Stimulated activated naive CD8-positive, alpha-beta T cell treated with anti-CD3 and anti-CD28 coated beads, Interleukin-15, Interleukin-2, amounts not matched to agents 100 ng/mL and 50 ng/mL, for 24 hours (primary cell): ENCODE measurements around the gene ZBTB12.
"Not testable (repeated sequence)": the region's sequence is repeated elsewhere in the genome, so short reads cannot be mapped to it uniquely, and the experiment has no call there.

ENCODE experiments used
- H3K27ac Mint-ChIP-seq: one replicate; pipeline ENCODE4 v1.8.0; 2021; ENCODE audit warnings: mild to moderate bottlenecking, mixed read lengths
- H3K27me3 Mint-ChIP-seq: one replicate; pipeline ENCODE4 v1.8.0; 2021; ENCODE audit warnings: mixed read lengths
- H3K36me3 Mint-ChIP-seq: one replicate; pipeline ENCODE4 v1.8.0; 2021; ENCODE audit warnings: low read depth, mixed read lengths
- H3K4me1 Mint-ChIP-seq: one replicate; pipeline ENCODE4 v1.8.0; 2021; ENCODE audit warnings: low read depth, mixed read lengths
- H3K4me3 Mint-ChIP-seq: one replicate; pipeline ENCODE4 v1.8.0; 2021; ENCODE audit warnings: mild to moderate bottlenecking, mixed read lengths
- H3K9me3 Mint-ChIP-seq: one replicate; pipeline ENCODE4 v1.8.0; 2021; ENCODE audit warnings: mixed read lengths

The ZBTB12 gene

DNA sequence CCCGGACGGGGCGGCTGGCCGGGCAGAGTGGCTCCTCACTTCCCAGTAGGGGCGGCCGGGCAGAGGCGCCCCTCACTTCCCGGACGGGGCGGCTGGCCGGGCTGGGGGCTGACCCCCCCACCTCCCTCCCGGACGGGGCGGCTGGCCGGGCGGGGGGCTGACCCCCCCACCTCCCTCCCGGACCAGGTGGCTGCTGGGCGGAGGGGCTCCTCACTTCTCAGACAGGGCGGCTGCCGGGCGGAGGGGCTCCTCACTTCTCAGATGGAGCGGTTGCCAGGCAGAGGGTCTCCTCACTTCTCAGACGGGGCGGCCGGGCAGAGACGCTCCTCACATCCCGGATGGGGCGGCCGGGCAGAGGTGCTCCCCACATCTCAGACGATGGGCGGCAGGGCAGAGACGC, 30.3 kb upstream of the ZBTB12 start:
- H3K4me3 Mint-ChIP-seq, H3K4me1 Mint-ChIP-seq: not testable (repeated sequence)

DNA sequence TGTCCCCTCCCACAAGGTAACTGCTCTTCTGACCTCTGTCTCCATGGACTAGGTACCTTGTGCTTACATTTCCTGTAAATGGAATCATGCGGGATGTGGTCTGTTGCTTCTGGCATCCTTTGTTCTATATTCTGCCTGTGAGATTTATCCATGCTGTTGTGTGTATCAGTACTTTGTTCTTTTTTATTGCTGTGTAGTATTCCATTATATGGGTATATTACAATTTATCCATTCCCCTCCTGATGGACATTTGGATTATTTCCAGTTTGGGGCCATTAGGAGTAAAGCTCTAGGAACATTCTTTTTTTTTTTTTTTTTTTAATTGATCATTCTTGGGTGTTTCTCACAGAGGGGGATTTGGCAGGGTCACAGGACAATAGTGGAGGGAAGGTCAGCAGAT, 29.1 kb upstream of the ZBTB12 start:
- Mint-ChIP-seq H3K4me3 (no peak overlapping the region), H3K27ac (no peak overlapping the region), H3K36me3 (no peaks in the 10 kb centered on the region), H3K4me1 (no peaks in the 10 kb centered on the region), H3K9me3 (no peaks in the 10 kb centered on the region), H3K27me3 (peaks cover 2% of the 10 kb centered on the region)

More for the DNA sequence above, 30.3 kb upstream of the ZBTB12 start:
- H3K27me3 Mint-ChIP-seq, H3K27ac Mint-ChIP-seq, H3K36me3 Mint-ChIP-seq, H3K9me3 Mint-ChIP-seq: not testable (repeated sequence)

DNA sequence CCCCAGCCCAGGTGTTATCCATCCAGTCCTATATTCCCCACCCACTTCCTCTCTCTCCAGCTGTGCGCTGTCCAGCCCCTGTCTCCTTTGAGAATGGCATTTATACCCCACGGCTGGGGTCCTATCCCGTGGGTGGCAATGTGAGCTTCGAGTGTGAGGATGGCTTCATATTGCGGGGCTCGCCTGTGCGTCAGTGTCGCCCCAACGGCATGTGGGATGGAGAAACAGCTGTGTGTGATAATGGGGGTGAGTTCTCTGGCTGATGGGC, 26.7 kb upstream of the ZBTB12 start:
- Mint-ChIP-seq H3K4me3 (no peak overlapping the region), H3K27ac (no peak overlapping the region), H3K27me3 (peaks cover 2% of the 10 kb centered on the region), H3K9me3 (no peaks in the 10 kb centered on the region), H3K36me3 (no peaks in the 10 kb centered on the region), H3K4me1 (no peaks in the 10 kb centered on the region)

DNA sequence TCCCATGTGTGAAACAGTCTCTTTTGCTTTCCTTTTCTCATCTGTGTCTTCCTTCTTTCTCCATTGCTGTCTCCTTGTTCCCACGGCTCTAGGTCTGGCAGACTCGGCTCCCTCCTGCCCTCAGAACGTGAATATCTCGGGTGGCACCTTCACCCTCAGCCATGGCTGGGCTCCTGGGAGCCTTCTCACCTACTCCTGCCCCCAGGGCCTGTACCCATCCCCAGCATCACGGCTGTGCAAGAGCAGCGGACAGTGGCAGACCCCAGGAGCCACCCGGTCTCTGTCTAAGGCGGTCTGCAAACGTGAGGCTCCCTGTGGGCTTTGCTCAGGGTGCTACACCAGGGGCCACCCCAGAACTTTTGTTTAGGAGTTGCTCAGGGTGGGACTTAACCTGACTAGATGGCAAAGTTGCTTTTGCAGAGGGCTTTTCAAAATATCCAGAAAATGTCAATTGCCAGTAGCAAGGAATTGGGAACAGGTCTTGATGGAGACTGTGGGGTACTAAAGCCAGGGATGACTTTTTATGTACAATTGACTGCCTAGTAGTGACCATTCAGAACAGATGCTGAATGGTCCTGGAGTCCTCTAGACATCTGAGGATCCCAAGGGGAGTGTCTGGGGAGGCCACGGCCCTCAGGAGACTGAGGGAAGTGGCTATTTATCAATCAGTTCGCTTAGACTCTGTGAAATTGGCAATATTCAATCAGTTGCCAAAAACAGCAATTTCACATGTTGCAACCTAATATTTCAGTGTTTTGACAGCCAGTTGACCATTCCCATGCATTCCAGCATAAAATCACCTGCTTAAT, 26.2 kb upstream of the ZBTB12 start:
- no peaks in the 10 kb centered on the region for H3K36me3 Mint-ChIP-seq
- H3K4me1 Mint-ChIP-seq: no peaks in the 10 kb centered on the region
- H3K4me3 Mint-ChIP-seq: no peak overlapping the region
- no peaks in the 10 kb centered on the region for H3K9me3 Mint-ChIP-seq
- peaks cover 2% of the 10 kb centered on the region for H3K27me3 Mint-ChIP-seq
- H3K27ac Mint-ChIP-seq: no peak overlapping the region

DNA sequence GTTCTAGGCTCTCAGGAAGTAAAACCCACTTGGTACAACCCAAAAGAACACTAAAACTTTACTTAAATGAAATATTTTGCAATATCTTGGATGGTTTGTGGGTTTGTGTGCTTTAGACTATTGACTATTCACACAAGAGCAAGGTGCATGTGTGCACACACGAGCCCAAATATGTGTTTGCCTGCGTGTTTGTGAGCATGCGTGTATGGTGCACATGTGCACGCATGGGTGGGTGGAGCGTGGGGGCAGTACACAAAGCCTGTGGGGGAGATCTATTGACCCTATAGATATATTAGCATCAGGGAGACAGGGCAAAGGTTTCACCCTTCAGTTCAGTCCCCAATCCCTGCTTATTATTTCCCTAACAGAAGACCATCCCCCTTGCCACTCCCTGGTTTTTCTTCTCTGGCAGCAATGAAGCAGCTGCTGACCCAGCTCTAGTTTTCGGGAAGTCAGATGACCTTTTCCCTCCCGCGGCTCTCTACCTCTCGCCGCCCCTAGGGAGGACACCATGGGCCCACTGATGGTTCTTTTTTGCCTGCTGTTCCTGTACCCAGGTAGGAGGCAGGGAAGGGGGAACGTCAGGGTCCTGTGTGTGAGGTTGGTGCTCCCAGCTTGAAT, 25.5 kb upstream of the ZBTB12 start, which contains the start of gene C2:
TSS of gene C2 (plus strand) at position 476 of the 621 bp plus-strand sequence. CDS start at position 512, 36 bp downstream.
- H3K9me3 Mint-ChIP-seq: no peaks in the 10 kb centered on the region
- no peak within 1 kb of the TSS for H3K4me3 Mint-ChIP-seq
- no peak within 1 kb of the TSS for H3K27ac Mint-ChIP-seq
- H3K36me3 Mint-ChIP-seq: no peaks in the 10 kb centered on the region
- peaks cover 2% of the 10 kb centered on the region for H3K27me3 Mint-ChIP-seq
- H3K4me1 Mint-ChIP-seq: no peaks in the 10 kb centered on the region

GRCh38 chr6:31922942-31923341, 21.1 kb upstream of the ZBTB12 start:
- Mint-ChIP-seq H3K9me3 (no peaks in the 10 kb centered on the region), H3K27me3 (peaks cover 2% of the 10 kb centered on the region), H3K27ac (no peak overlapping the region), H3K36me3 (no peaks in the 10 kb centered on the region), H3K4me3 (no peak overlapping the region), H3K4me1 (no peaks in the 10 kb centered on the region)

DNA sequence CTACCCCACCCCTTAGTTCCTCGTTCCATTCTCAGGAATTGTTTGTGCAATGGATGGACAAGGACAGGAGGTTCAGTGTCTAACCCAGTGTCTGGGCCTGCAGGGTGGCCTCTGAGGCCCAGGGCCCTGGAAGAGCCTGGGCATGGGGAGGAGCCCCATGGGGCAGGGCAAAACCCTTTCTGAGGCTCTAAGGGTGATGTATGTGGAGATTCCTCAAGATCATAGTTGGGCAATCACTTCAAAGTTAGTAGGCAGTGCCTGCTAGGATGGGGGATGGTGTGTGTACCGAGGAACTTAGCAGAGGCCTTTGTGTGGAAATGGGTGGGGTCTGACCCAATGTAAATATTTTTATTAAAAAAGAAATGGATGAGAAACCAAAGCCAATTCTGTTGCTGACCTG, 18.9 kb upstream of the ZBTB12 start:
- no peak overlapping the region for H3K27ac Mint-ChIP-seq
- H3K36me3 Mint-ChIP-seq: no peaks in the 10 kb centered on the region
- H3K4me1 Mint-ChIP-seq: no peaks in the 10 kb centered on the region
- no peaks in the 10 kb centered on the region for H3K9me3 Mint-ChIP-seq
- H3K27me3 Mint-ChIP-seq: peaks cover 2% of the 10 kb centered on the region
- no peak overlapping the region for H3K4me3 Mint-ChIP-seq

GRCh38 chr6:31919624-31920303, 17.9 kb upstream of the ZBTB12 start:
- no peak overlapping the region for H3K27ac Mint-ChIP-seq
- H3K4me1 Mint-ChIP-seq: no peaks in the 10 kb centered on the region

DNA sequence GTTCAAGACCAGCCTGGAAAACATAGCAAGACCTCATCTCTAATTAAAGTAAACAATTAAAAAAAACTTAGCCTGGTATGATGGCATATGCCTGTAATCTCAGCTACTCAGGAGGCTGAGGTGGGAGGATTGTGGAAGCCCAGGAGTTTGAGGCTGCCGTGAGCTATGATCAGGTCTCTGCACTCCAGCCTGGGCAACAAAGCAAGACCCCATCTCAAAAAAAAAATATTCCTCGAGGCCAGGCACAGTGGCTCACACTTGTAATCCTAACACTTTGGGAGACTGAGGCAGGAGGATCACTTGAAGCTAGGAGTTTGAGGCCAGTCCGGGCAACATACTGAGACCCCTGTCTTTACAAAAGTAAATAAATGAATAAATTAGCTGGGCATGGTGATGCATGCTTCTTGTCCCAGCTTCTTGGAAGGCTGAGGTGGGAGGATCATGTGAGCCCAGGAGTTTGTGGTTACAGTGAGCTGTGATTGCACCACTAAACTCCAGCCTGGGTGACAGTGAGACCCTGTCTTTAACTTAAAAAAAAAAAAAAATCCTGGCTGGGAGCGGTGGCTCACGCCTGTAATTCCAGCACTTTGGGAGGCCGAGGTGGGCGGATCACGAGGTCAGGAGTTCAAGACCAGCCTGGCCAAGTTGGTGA, 16.3 kb upstream of the ZBTB12 start:
- no peak overlapping the region for H3K4me3 Mint-ChIP-seq
- no peaks in the 10 kb centered on the region for H3K9me3 Mint-ChIP-seq
- no peaks in the 10 kb centered on the region for H3K4me1 Mint-ChIP-seq
- H3K27ac Mint-ChIP-seq: no peak overlapping the region
- no peaks in the 10 kb centered on the region for H3K36me3 Mint-ChIP-seq
- peaks cover 4% of the 10 kb centered on the region for H3K27me3 Mint-ChIP-seq

More at GRCh38 chr6:31919624-31920303, 17.9 kb upstream of the ZBTB12 start:
- Mint-ChIP-seq H3K27me3 (peaks cover 4% of the 10 kb centered on the region), H3K4me3 (no peak overlapping the region), H3K36me3 (no peaks in the 10 kb centered on the region), H3K9me3 (no peaks in the 10 kb centered on the region)

DNA sequence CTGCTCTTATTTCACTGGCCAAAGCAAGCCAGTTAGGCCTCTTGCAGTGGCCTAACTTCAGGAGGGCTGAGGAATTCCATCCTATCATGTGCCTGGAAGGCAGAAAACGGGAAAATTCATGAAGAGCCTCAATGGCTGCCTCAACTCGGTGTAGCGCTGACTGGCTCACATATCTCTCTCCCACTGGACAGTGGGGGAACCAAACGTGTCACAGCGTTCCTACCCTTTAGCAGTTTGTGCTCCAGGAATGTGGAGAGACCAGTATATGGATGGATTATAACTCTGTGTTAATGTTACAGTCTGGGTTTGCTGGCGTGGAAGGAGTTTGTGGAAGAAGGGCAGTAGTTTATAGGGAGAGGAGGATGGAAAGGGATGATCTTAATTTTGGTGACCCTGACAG, 13.9 kb upstream of the ZBTB12 start:
- Mint-ChIP-seq H3K9me3 (no peaks in the 10 kb centered on the region), H3K4me3 (no peak overlapping the region), H3K4me1 (peaks cover 10% of the 10 kb centered on the region), H3K36me3 (no peaks in the 10 kb centered on the region), H3K27me3 (peaks cover 4% of the 10 kb centered on the region), H3K27ac (no peak overlapping the region)

DNA sequence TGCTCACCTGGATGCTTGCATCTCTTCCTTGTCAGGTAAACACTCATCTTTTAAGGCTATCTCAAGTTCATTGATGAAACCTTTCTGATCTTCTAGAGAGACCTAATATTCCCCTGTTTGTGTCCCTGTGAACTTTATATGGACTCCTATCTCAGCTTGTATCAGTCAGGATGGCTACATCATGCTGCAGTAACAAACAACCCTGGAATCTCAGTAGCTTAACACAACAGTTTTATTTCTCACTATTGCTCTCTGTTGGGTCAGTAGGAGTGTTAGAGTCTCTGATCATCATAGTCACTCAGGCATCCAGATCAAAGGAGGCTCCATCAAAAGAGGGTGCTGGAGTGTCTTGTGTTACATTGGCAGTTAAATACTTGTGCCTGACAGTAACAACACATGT, 13.5 kb upstream of the ZBTB12 start:
- Mint-ChIP-seq H3K4me3 (no peak overlapping the region), H3K27me3 (peaks cover 4% of the 10 kb centered on the region), H3K36me3 (no peaks in the 10 kb centered on the region), H3K9me3 (no peaks in the 10 kb centered on the region), H3K4me1 (peaks cover 12% of the 10 kb centered on the region), H3K27ac (no peak overlapping the region)

GRCh38 chr6:31911826-31912585, 10.1 kb upstream of the ZBTB12 start:
- no peak overlapping the region for H3K4me3 Mint-ChIP-seq

DNA sequence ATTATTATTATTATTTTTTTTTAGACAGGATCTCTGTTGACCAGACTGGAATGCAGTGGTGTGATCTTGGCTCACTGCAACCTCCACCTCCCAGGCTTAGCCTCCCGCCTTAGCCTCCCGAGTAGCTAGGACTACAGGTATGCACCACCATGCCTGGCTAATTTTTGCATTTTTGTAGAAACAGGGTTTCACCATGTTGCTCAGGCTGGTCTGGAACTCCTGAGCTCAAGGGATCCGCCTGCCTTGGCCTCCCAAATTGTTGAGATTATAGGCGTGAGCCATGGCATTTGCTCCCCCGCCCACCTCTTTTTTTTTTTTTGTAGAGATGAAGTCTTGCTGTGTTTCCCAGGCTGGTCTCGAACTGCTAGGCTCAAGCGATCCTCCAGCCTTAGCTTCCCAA, 7.4 kb upstream of the ZBTB12 start:
- H3K27me3 Mint-ChIP-seq, H3K36me3 Mint-ChIP-seq, H3K4me3 Mint-ChIP-seq, H3K9me3 Mint-ChIP-seq, H3K27ac Mint-ChIP-seq: not testable (repeated sequence)
- peaks cover 22% of the 10 kb centered on the region for H3K4me1 Mint-ChIP-seq

More at GRCh38 chr6:31911826-31912585, 10.1 kb upstream of the ZBTB12 start:
- no peaks in the 10 kb centered on the region for H3K36me3 Mint-ChIP-seq
- peaks cover 22% of the 10 kb centered on the region for H3K4me1 Mint-ChIP-seq
- peaks cover 8% of the 10 kb centered on the region for H3K27me3 Mint-ChIP-seq
- no peaks in the 10 kb centered on the region for H3K9me3 Mint-ChIP-seq
- no peak overlapping the region for H3K27ac Mint-ChIP-seq

- Mint-ChIP-seq H3K27me3 (peaks cover 4% of the 10 kb centered on the region), H3K9me3 (no peaks in the 10 kb centered on the region), H3K27ac (no peak overlapping the region), H3K4me1 (peaks cover 22% of the 10 kb centered on the region), H3K36me3 (no peaks in the 10 kb centered on the region), H3K4me3 (no peak overlapping the region)
Observed at GRCh38 chr6:31908791-31909190, 6.9 kb upstream of the ZBTB12 start.
